ENCODE results near the gene MTOR. TPM values are rescaled to one million over a fixed set of nuclear protein-coding genes. Genes with fewer than 3 reads are reported as not detected.

The MTOR gene
- total and polyA plus RNA-seq, 10 of the 15 experiments (the other 5 are each of a cell fraction or from before 2014, with no cell fraction given): 6.6 to 41.8 (median 29.8) TPM

- peak within 1 kb of the TSS; percentile 96 for H3K4me2 ChIP-seq (ENCODE audit: control insufficient read depth, insufficient read depth)
- intact Hi-C loops (cut with micrococcal nuclease; ENCODE audit: unreplicated experiment): no loop called here
- peak within 1 kb of the TSS; percentile 87 for H3K4me3 ChIP-seq
- peak within 1 kb of the TSS; percentile 93 for H3K27ac ChIP-seq (ENCODE audit: control insufficient read depth, insufficient read depth)
- SMC1A ChIA-PET (ENCODE audit: uncharacterized antibody, unreplicated experiment): no interaction called here
- H3K9me3 ChIP-seq (replicated peaks; ENCODE audit: control insufficient read depth, insufficient read depth, low read length): no peaks in the 10 kb centered on the region
- CTCF ChIA-PET: interaction anchor here (1.4 to 2.1 kb wide), 2 partner anchors 31 to 373 kb away, joined by 4 to 5 read pairs; no protein-coding TSS in a partner anchor
- RAD21 ChIA-PET (ENCODE audit: unreplicated experiment): interaction anchor here (1.8 kb wide), 1 partner anchor 10 kb away, joined by 7 read pairs; the partner anchor contains the start of gene MTOR
- no peaks in the 10 kb centered on the region for H3K27me3 ChIP-seq (replicated peaks in 1 of 2; ENCODE audit: control insufficient read depth in 2 of 2, insufficient read depth in 2 of 2, low read length in 1 of 2)
- H3K79me2 ChIP-seq (ENCODE audit: control insufficient read depth, insufficient read depth, low read length): peaks cover 39% of the 10 kb centered on the region
- peak; percentile 94 for ATAC-seq
- in situ Hi-C loops (cut with MboI): no loop called here
- no peaks in the 10 kb centered on the region for H4K20me1 ChIP-seq (ENCODE audit: control insufficient read depth, insufficient read depth)
- under 1% methylated on average over 34 of the region's 64 CpGs for WGBS (ENCODE audit: insufficient coverage, insufficient replicate concordance, low lambda C conversion rate, missing lambda C conversion rate)
- no peaks in the 10 kb centered on the region for H3K36me3 ChIP-seq (ENCODE audit: control insufficient read depth in 2 of 2, insufficient read depth in 2 of 2, low read length in 1 of 2)
- BruUV-seq (replicated peaks): no TSS peak
- no peak for FAIRE-seq
- DNase-seq (ENCODE audit: low read depth, low spot score): peak; percentile 19
- H2AFZ ChIP-seq (ENCODE audit: control insufficient read depth, low read depth, low read length): peak within 1 kb of the TSS; percentile 93
- POLR2A ChIA-PET: interaction anchor here (0.6 to 3.0 kb wide), 5 partner anchors 7 to 793 kb away, joined by 3 to 20 read pairs (median 3); partner anchors contain the start of genes MTOR and TARDBP
- H3K9ac ChIP-seq (ENCODE audit: control insufficient read depth, insufficient read depth, low read length): peak within 1 kb of the TSS; percentile 86
- no peaks in the 10 kb centered on the region for H3K4me1 ChIP-seq (ENCODE audit: control insufficient read depth, insufficient read depth, low read length)
- TF ChIP-seq GABPA (IDR thresholded peaks at IDR 0.05; ENCODE audit: low read depth) (peak; percentile 83), TCF12 (IDR thresholded peaks at IDR 0.05; ENCODE audit: low read depth, low read length) (peak; percentile 69; the same call in 1 of the 2 replicates), EGR1 (IDR thresholded peaks at IDR 0.05; ENCODE audit: borderline replicate concordance in 1 of 2, low read depth in 2 of 2, low read length in 2 of 2) (peak in 1 of 2 experiments; percentile 56; a peak in 1 of 3 replicates), NR2F1 (conservative IDR thresholded peaks at IDR 0.05) (peak; percentile 71), TCF7 (IDR thresholded peaks at IDR 0.05; ENCODE audit: borderline replicate concordance) (no peak), ATF2 (IDR thresholded peaks at IDR 0.05; ENCODE audit: low read length) (no peak), ZNF622 (IDR thresholded peaks at IDR 0.05) (no peak), DPF2 (IDR thresholded peaks at IDR 0.05) (peak; percentile 63; the same call in 1 of the 2 replicates), NFXL1 (IDR thresholded peaks at IDR 0.05; ENCODE audit: borderline replicate concordance) (no peak), TAF1 (IDR thresholded peaks at IDR 0.05; ENCODE audit: borderline replicate concordance, low read depth, low read length) (peak; percentile 97)
- TF ChIP-seq, protein P1, sequence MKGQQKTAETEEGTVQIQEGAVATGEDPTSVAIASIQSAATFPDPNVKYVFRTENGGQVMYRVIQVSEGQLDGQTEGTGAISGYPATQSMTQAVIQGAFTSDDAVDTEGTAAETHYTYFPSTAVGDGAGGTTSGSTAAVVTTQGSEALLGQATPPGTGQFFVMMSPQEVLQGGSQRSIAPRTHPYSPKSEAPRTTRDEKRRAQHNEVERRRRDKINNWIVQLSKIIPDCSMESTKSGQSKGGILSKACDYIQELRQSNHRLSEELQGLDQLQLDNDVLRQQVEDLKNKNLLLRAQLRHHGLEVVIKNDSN (IDR thresholded peaks at IDR 0.05; ENCODE audit: borderline replicate concordance, extremely low read length, insufficient read depth, low read depth, low read length): no peak
- TF ChIP-seq, protein P2, sequence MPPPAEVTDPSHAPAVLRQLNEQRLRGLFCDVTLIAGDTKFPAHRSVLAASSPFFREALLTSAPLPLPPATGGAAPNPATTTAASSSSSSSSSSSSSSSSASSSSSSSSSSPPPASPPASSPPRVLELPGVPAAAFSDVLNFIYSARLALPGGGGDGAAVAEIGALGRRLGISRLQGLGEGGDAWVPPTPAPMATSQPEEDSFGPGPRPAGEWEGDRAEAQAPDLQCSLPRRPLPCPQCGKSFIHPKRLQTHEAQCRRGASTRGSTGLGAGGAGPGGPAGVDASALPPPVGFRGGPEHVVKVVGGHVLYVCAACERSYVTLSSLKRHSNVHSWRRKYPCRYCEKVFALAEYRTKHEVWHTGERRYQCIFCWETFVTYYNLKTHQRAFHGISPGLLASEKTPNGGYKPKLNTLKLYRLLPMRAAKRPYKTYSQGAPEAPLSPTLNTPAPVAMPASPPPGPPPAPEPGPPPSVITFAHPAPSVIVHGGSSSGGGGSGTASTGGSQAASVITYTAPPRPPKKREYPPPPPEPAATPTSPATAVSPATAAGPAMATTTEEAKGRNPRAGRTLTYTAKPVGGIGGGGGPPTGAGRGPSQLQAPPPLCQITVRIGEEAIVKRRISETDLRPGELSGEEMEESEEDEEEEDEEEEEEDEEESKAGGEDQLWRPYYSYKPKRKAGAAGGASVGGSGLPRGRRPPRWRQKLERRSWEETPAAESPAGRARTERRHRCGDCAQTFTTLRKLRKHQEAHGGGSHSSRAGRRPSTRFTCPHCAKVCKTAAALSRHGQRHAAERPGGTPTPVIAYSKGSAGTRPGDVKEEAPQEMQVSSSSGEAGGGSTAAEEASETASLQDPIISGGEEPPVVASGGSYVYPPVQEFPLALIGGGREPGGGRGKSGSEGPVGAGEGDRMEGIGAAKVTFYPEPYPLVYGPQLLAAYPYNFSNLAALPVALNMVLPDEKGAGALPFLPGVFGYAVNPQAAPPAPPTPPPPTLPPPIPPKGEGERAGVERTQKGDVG (CRISPR knock-in tag; IDR thresholded peaks at IDR 0.05): no peak
- TF ChIP-seq, protein P3, sequence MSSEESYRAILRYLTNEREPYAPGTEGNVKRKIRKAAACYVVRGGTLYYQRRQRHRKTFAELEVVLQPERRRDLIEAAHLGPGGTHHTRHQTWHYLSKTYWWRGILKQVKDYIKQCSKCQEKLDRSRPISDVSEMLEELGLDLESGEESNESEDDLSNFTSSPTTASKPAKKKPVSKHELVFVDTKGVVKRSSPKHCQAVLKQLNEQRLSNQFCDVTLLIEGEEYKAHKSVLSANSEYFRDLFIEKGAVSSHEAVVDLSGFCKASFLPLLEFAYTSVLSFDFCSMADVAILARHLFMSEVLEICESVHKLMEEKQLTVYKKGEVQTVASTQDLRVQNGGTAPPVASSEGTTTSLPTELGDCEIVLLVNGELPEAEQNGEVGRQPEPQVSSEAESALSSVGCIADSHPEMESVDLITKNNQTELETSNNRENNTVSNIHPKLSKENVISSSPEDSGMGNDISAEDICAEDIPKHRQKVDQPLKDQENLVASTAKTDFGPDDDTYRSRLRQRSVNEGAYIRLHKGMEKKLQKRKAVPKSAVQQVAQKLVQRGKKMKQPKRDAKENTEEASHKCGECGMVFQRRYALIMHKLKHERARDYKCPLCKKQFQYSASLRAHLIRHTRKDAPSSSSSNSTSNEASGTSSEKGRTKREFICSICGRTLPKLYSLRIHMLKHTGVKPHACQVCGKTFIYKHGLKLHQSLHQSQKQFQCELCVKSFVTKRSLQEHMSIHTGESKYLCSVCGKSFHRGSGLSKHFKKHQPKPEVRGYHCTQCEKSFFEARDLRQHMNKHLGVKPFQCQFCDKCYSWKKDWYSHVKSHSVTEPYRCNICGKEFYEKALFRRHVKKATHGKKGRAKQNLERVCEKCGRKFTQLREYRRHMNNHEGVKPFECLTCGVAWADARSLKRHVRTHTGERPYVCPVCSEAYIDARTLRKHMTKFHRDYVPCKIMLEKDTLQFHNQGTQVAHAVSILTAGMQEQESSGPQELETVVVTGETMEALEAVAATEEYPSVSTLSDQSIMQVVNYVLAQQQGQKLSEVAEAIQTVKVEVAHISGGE (CRISPR knock-in tag; IDR thresholded peaks at IDR 0.05): peak; percentile 86
Measured at GRCh38 chr1:11272832-11273594, 10.7 kb upstream of the MTOR start, which contains the start of gene UBIAD1. Gene UBIAD1, plus strand, starts transcription at chr1:11273198. Its CDS starts 334 bp downstream, at chr1:11273532.
